H1 (cell line): Measurements from ENCODE around the gene MYO15B. TPM values are rescaled to one million over a fixed set of nuclear protein-coding genes. Genes with fewer than 3 reads are reported as not detected.

ENCODE experiments used
- CTCF ChIA-PET: fragments of 300-600 bp; sonication (Branson Sonifier 250); formaldehyde crosslinking; loops from one replicate; lab custom pipeline; 2021; ENCODE audit not compliant: partially characterized antibody; lab: Charles Lee
- POLR2A ChIA-PET: fragments of 300-600 bp; sonication (Branson Sonifier 250); formaldehyde crosslinking; loops from one replicate; lab custom pipeline; 2021; ENCODE audit warnings: inconsistent platforms; ENCODE audit not compliant: partially characterized antibody; lab: Charles Lee
- DNase-seq, 2 experiments: peaks; one replicate each; pipeline versions ENCODE4 v3.0.0 to v3.0.0-alpha.2; 2010 to 2022; ENCODE audit warnings: low spot score in 2 of 2, low read depth in 1 of 2, mixed read lengths in 1 of 2
- FAIRE-seq: peaks from 2 replicates; lab custom pipeline; 2011; peaks lifted over from hg19 to GRCh38; lab: Jason Lieb, UNC
- H2AFZ ChIP-seq: 2 replicates; pipeline ENCODE4 v1.8.1; 2012; ENCODE audit warnings: low read length, inconsistent platforms
- H2AK5ac ChIP-seq: 2 replicates; pipeline ENCODE4 v1.6.1; 2013; ENCODE audit warnings: low read depth, low read length
- H2BK120ac ChIP-seq: replicated peaks from 2 replicates; pipeline ENCODE3; 2013; ENCODE audit warnings: low read depth, low read length, inconsistent platforms
- H2BK12ac ChIP-seq: 2 replicates; pipeline ENCODE4 v1.6.1; 2013; ENCODE audit warnings: low read depth, low read length
- H2BK15ac ChIP-seq: 2 replicates; pipeline ENCODE4 v1.6.1; 2013; ENCODE audit warnings: low read length
- H2BK20ac ChIP-seq: 2 replicates; pipeline ENCODE4 v1.6.1; 2013; ENCODE audit warnings: low read length
- H2BK5ac ChIP-seq: 2 replicates; pipeline ENCODE4 v1.6.1; 2013; ENCODE audit warnings: low read depth, low read length
- H3K14ac ChIP-seq: 2 replicates; pipeline ENCODE4 v1.6.1; 2013; ENCODE audit warnings: inconsistent platforms; ENCODE audit not compliant: insufficient read length
- H3K18ac ChIP-seq: 2 replicates; pipeline ENCODE4 v1.6.1; 2013; ENCODE audit warnings: low read length; ENCODE audit errors: extremely low read depth
- H3K23ac ChIP-seq: 2 replicates; pipeline ENCODE4 v1.6.1; 2013; ENCODE audit warnings: inconsistent platforms; ENCODE audit not compliant: insufficient read length
- H3K23me2 ChIP-seq: 2 replicates; pipeline ENCODE4 v1.6.1; 2013; ENCODE audit warnings: low read depth, low read length
- H3K27ac ChIP-seq: 2 replicates; pipeline ENCODE4 v1.6.1; 2011; ENCODE audit warnings: low read depth, low read length, inconsistent platforms
- H3K27me3 ChIP-seq, 4 experiments: replicated peaks in 1 of 4; 1 replicate in 1 of 4; 2 replicates in 3 of 4; pipeline versions ENCODE4 v1.6.1 to v1.8.1; 2011 to 2013; ENCODE audit warnings: low read length in 3 of 4, mild to moderate bottlenecking in 3 of 4, inconsistent platforms in 2 of 4, mixed read lengths in 2 of 4, moderate library complexity in 1 of 4; ENCODE audit not compliant: control insufficient read depth in 3 of 4, insufficient read depth in 3 of 4; ENCODE audit errors: extremely low read depth in 1 of 4
- H3K36me3 ChIP-seq, 4 experiments: 2 replicates each; pipeline versions ENCODE4 v1.6.1 to v1.8.1; 2011 to 2013; ENCODE audit warnings: mild to moderate bottlenecking in 4 of 4, low read length in 3 of 4, moderate library complexity in 2 of 4, control low read depth in 1 of 4, inconsistent platforms in 1 of 4; ENCODE audit not compliant: insufficient read depth in 4 of 4, control insufficient read depth in 2 of 4
- H3K4ac ChIP-seq: replicated peaks from 2 replicates; pipeline ENCODE3; 2013; ENCODE audit warnings: low read length, low read depth, mixed read lengths, inconsistent platforms; ENCODE audit not compliant: insufficient read length
- H3K4me1 ChIP-seq, 4 experiments: replicated peaks in 1 of 4; 1 replicate in 1 of 4; 2 replicates in 3 of 4; pipeline versions ENCODE4 v1.6.1 to v1.8.1; 2011 to 2013; ENCODE audit warnings: low read length in 3 of 4, inconsistent platforms in 2 of 4, mixed read lengths in 1 of 4; ENCODE audit not compliant: insufficient read depth in 4 of 4, control insufficient read depth in 3 of 4
- H3K4me2 ChIP-seq, 2 experiments: 2 replicates each; pipeline versions ENCODE4 v1.6.1 to v1.8.1; 2011 to 2013; ENCODE audit warnings: low read depth in 2 of 2, low read length in 2 of 2, control low read depth in 1 of 2, inconsistent platforms in 1 of 2, mild to moderate bottlenecking in 1 of 2; ENCODE audit not compliant: insufficient read depth in 1 of 2
- H3K4me3 ChIP-seq, 4 experiments: fragments of 200-600, 300-600 bp in 1 of 4; sonication (generic), shearing (Covaris generic), sonication (Bioruptor Twin) in 1 of 4; 2 replicates each; pipeline versions ENCODE4 v1.5.1 to v1.8.1; 2011 to 2016; ENCODE audit warnings: low read length in 4 of 4, low read depth in 3 of 4, control low read depth in 2 of 4, inconsistent platforms in 2 of 4, mild to moderate bottlenecking in 2 of 4, mixed read lengths in 1 of 4, moderate library complexity in 1 of 4; ENCODE audit not compliant: insufficient read depth in 2 of 4; ENCODE audit errors: extremely low read depth in 1 of 4
- H3K56ac ChIP-seq: replicated peaks from 2 replicates; pipeline ENCODE3; 2013; ENCODE audit warnings: low read depth, mild to moderate bottlenecking, mixed read lengths, low read length, inconsistent platforms; ENCODE audit not compliant: insufficient read length
- H3K79me1 ChIP-seq: 2 replicates; pipeline ENCODE4 v1.6.1; 2013; ENCODE audit warnings: low read depth, low read length, control low read depth
- H3K79me2 ChIP-seq, 2 experiments: 2 replicates each; pipeline versions ENCODE4 v1.6.1 to v1.8.1; 2012 to 2013; ENCODE audit warnings: low read length in 2 of 2, mild to moderate bottlenecking in 2 of 2, inconsistent platforms in 1 of 2; ENCODE audit not compliant: insufficient read depth in 2 of 2, control insufficient read depth in 1 of 2
- H3K9ac ChIP-seq, 4 experiments: replicated peaks in 1 of 4; 1 replicate in 1 of 4; 2 replicates in 3 of 4; pipeline versions ENCODE4 v1.6.1 to v1.8.1; 2011 to 2013; ENCODE audit warnings: low read depth in 3 of 4, low read length in 3 of 4, control low read depth in 2 of 4, mild to moderate bottlenecking in 2 of 4, moderate library complexity in 2 of 4, inconsistent platforms in 1 of 4; ENCODE audit errors: extremely low read depth in 1 of 4
- H3K9me3 ChIP-seq, 2 experiments: 2 replicates each; pipeline versions ENCODE4 v1.6.1 to v1.8.1; 2012 to 2013; ENCODE audit warnings: mild to moderate bottlenecking in 2 of 2, moderate library complexity in 2 of 2, control low read depth in 1 of 2, inconsistent platforms in 1 of 2, low read depth in 1 of 2, low read length in 1 of 2, mixed read lengths in 1 of 2; ENCODE audit not compliant: insufficient read depth in 2 of 2
- H4K20me1 ChIP-seq, 2 experiments: replicated peaks in 1 of 2; 2 replicates each; pipeline versions ENCODE3 to v1.8.1; 2011 to 2013; ENCODE audit warnings: inconsistent platforms in 2 of 2, low read length in 2 of 2, mild to moderate bottlenecking in 1 of 2; ENCODE audit not compliant: insufficient read depth in 2 of 2, control insufficient read depth in 1 of 2
- H4K5ac ChIP-seq: 2 replicates; pipeline ENCODE4 v1.6.1; 2013; ENCODE audit warnings: low read length, low read depth, mixed read lengths, inconsistent platforms; ENCODE audit not compliant: insufficient read length
- H4K8ac ChIP-seq: 2 replicates; pipeline ENCODE4 v1.8.0; 2013; ENCODE audit warnings: mild to moderate bottlenecking, moderate library complexity, low read length, inconsistent platforms; ENCODE audit not compliant: insufficient read depth; ENCODE audit errors: extremely low read depth
- H4K91ac ChIP-seq: replicated peaks from 2 replicates; pipeline ENCODE3; 2013; ENCODE audit warnings: low read length, mixed read lengths, inconsistent platforms; ENCODE audit not compliant: insufficient read length
- ATF2 ChIP-seq: IDR thresholded peaks from 2 replicates; pipeline ENCODE4 v1.6.1; 2012; ENCODE audit warnings: low read length, inconsistent platforms
- ATF3 ChIP-seq: IDR thresholded peaks from 2 replicates; pipeline ENCODE4 v1.6.1; 2011; ENCODE audit warnings: low read depth, mild to moderate bottlenecking, low read length; ENCODE audit not compliant: insufficient read depth
- BCL11A ChIP-seq, 2 experiments: IDR thresholded peaks; one replicate each; pipeline ENCODE4 v1.6.1; 2011; ENCODE audit warnings: low read depth in 2 of 2, low read length in 2 of 2, mild to moderate bottlenecking in 2 of 2
- PHF8 ChIP-seq: fragments of 200-600 bp; sonication (generic); conservative IDR thresholded peaks from 2 replicates; pipeline ENCODE4 v1.7.1; 2012; ENCODE audit warnings: low read depth, mild to moderate bottlenecking, inconsistent platforms, low read length, moderate library complexity
- SIN3A ChIP-seq, 2 experiments: IDR thresholded peaks in 1 of 2; conservative IDR thresholded peaks in 1 of 2; 2 replicates each; pipeline ENCODE4 v1.6.1; 2011 to 2012; ENCODE audit warnings: low read length in 2 of 2, improper control_type of control experiment in 1 of 2, low read depth in 1 of 2, mild to moderate bottlenecking in 1 of 2
- SIRT6 ChIP-seq: IDR thresholded peaks from one replicate; pipeline ENCODE4 v1.7.1; 2012; ENCODE audit warnings: low read length, inconsistent platforms
- SIX5 ChIP-seq: IDR thresholded peaks from 2 replicates; pipeline ENCODE4 v1.6.1; 2011; ENCODE audit warnings: mild to moderate bottlenecking, low read depth, low read length
- TCF12 ChIP-seq: IDR thresholded peaks from 2 replicates; pipeline ENCODE4 v1.6.1; 2011; ENCODE audit warnings: low read depth, mild to moderate bottlenecking, low read length
- TEAD4 ChIP-seq: IDR thresholded peaks from 2 replicates; pipeline ENCODE4 v1.6.1; 2012; ENCODE audit warnings: low read depth, low read length, inconsistent platforms, mixed read lengths
- WGBS, 2 experiments: shearing (Covaris generic) in 1 of 2; methylation state at CpG; one replicate each; pipeline versions ENCODE4 v1.1.6 to v1.1.7; 2013 to 2015; ENCODE audit warnings: low lambda C conversion rate in 2 of 2, mixed read lengths in 2 of 2, inconsistent platforms in 1 of 2, low coverage in 1 of 2, missing lambda C conversion rate in 1 of 2; ENCODE audit not compliant: insufficient replicate concordance in 2 of 2, insufficient coverage in 1 of 2, insufficient read length in 1 of 2; ENCODE audit errors: extremely low coverage in 1 of 2, missing lambda C conversion rate in 1 of 2; 5-methylcytosine and 5-hydroxymethylcytosine counted together
- polyA plus RNA-seq, 7 experiments: library from polyadenylated mRNA; depleted of rRNA in 3 of 7; stranded (reverse) in 5 of 7; unstranded in 2 of 7; fragments of >200 nt in 5 of 7; fragments of 200-250 nt in 2 of 7; gene quantifications; 1 replicate in 5 of 7; 2 replicates in 1 of 7; 4 replicates in 1 of 7; pipeline versions ENCODE4 v1.2.1 to v1.2.3, GENCODE V29; 2011 to 2013; ENCODE audit warnings: missing spikeins in 2 of 7, mixed read lengths in 2 of 7
- total RNA-seq: library from RNA; stranded (reverse); fragmentation: NEBNext Ultra II Directional; extraction: Animal tissue kit (Norgen Biotek cat#: 25700); gene quantifications from 2 replicates; pipeline ENCODE4 v1.2.1, GENCODE V29; 2021

Gene MYO15B
- total and polyA plus RNA-seq, 2 of the 8 experiments (the other 6 are each of a cell fraction or from before 2014, with no cell fraction given) = 7.1 to 11.2 TPM

GRCh38 chr17:75572713-75573539, 14.7 kb upstream of the MYO15B start:
- Histone ChIP-seq H3K14ac (no peak overlapping the region), H3K4me1 (no peaks in the 10 kb centered on the region), H2BK120ac (no peak overlapping the region), H3K27me3 (no peaks in the 10 kb centered on the region), H3K23ac (no peak overlapping the region), H3K4ac (no peak overlapping the region), H3K9ac (no peak overlapping the region), H3K56ac (no peak overlapping the region), H3K4me3 (no peak overlapping the region), H3K79me1 (no peaks in the 10 kb centered on the region), H3K79me2 (no peaks in the 10 kb centered on the region), H3K23me2 (no peaks in the 10 kb centered on the region), H4K91ac (no peak overlapping the region), H2BK12ac (no peak overlapping the region), H2AK5ac (no peak overlapping the region), H2BK5ac (no peak overlapping the region; the same call in 1 of the 2 replicates), H4K20me1 (peaks cover 0 to 1% of the 10 kb centered on the region in 2 experiments), H3K36me3 (peaks cover 0 to 6% (median 2%) of the 10 kb centered on the region in 4 experiments; a peak in 2 of 8 replicates), H3K18ac (no peak overlapping the region), H2BK20ac (no peak overlapping the region), H2AFZ (no peak overlapping the region), H3K27ac (no peak overlapping the region), H4K8ac (no peak overlapping the region; the same call in 1 of the 2 replicates), H4K5ac (no peak overlapping the region), H3K9me3 (no peaks in the 10 kb centered on the region), H3K4me2 (no peak overlapping the region), H2BK15ac (no peak overlapping the region)
- no peak for TF ChIP-seq SIRT6
- no peak for TF ChIP-seq TEAD4
- no peak for TF ChIP-seq SIN3A (conservative IDR thresholded peaks at IDR 0.05 in 1 of 2, IDR thresholded peaks at IDR 0.05 in 1 of 2; ENCODE audit: low read depth in 1 of 2, low read length in 2 of 2)
- no peak for TF ChIP-seq BCL11A (IDR thresholded peaks at IDR 0.05; ENCODE audit: low read depth in 2 of 2, low read length in 2 of 2)
- no peak for TF ChIP-seq ATF3
- no peak for TF ChIP-seq SIX5
- TF ChIP-seq PHF8 = no peak
- TF ChIP-seq ATF2 = no peak
- no peak for TF ChIP-seq TCF12
- CTCF ChIA-PET = interaction anchor here (1.1 kb wide), 2 partner anchors 14 kb away, joined by 3 read pairs; no protein-coding TSS in a partner anchor
- POLR2A ChIA-PET = interaction anchor here (0.6 kb wide), 1 partner anchor 460 kb away, joined by 3 read pairs; no protein-coding TSS in a partner anchor
- DNase-seq = no peak
- WGBS, 2 experiments = 92% methylated on average over 33 of the region's 39 CpGs; no CpG with 5 or more reads in 1 of the 2 experiments
- no peak for FAIRE-seq
